IMR-90 (cell line): ENCODE results near the gene NOC2L. TPM values are rescaled to one million over a fixed set of nuclear protein-coding genes. Genes with fewer than 3 reads are reported as not detected.

ENCODE experiments used
- ATAC-seq: fragments of 200-7000 bp; cut with Tn5 transposase; 2 replicates; pipeline ENCODE4 v1.9.1; 2020; ENCODE audit warnings: low read depth, mild to moderate bottlenecking, moderate library complexity
- BruUV-seq: library from RNA; stranded (reverse); fragments of 400-500 nt; replicated peaks from 2 replicates; lab custom pipeline; 2021; lab: Mats Ljungman, UMichigan
- CTCF ChIA-PET: fragments of 300-600 bp; formaldehyde crosslinking; extraction: SDS; loops from one replicate; lab custom pipeline; 2021; ENCODE audit warnings: antibody characterized with exemption; lab: Yijun Ruan, JAX
- POLR2A ChIA-PET: fragments of 300-600 bp; sonication (Branson Sonifier 250); formaldehyde crosslinking; loops from one replicate; lab custom pipeline; 2022; ENCODE audit warnings: antibody characterized with exemption; ENCODE audit not compliant: unreplicated experiment; lab: Charles Lee
- DNase-seq: peaks from one replicate; pipeline ENCODE4 v3.0.0; 2013
- H2AFZ ChIP-seq: replicated peaks from 2 replicates; pipeline ENCODE3; 2013; ENCODE audit warnings: low read length, mild to moderate bottlenecking; ENCODE audit not compliant: poor library complexity
- H2AK5ac ChIP-seq: 2 replicates; pipeline ENCODE4 v1.6.1; 2013; ENCODE audit warnings: low read depth, low read length, inconsistent platforms
- H2AK9ac ChIP-seq: replicated peaks from 2 replicates; pipeline ENCODE3; 2013; ENCODE audit warnings: mild to moderate bottlenecking, low read depth, low read length, moderate library complexity; ENCODE audit not compliant: poor library complexity
- H2BK120ac ChIP-seq: 2 replicates; pipeline ENCODE4 v1.6.1; 2013; ENCODE audit warnings: low read depth, low read length, inconsistent platforms
- H2BK15ac ChIP-seq: 3 replicates; pipeline ENCODE4 v1.6.1; 2013; ENCODE audit warnings: low read depth, low read length, inconsistent platforms
- H2BK20ac ChIP-seq: 2 replicates; pipeline ENCODE4 v1.6.1; 2013; ENCODE audit warnings: low read depth, mild to moderate bottlenecking, inconsistent platforms, low read length, moderate library complexity
- H2BK5ac ChIP-seq: 2 replicates; pipeline ENCODE4 v1.6.1; 2013; ENCODE audit warnings: mild to moderate bottlenecking, low read depth, low read length, inconsistent platforms; ENCODE audit not compliant: poor library complexity, severe bottlenecking
- H3K14ac ChIP-seq: replicated peaks from 2 replicates; pipeline ENCODE4 v1.6.1; 2013; ENCODE audit warnings: low read depth, low read length, inconsistent platforms
- H3K18ac ChIP-seq: 2 replicates; pipeline ENCODE4 v1.6.1; 2013; ENCODE audit warnings: low read depth, low read length, control low read depth
- H3K23ac ChIP-seq: 2 replicates; pipeline ENCODE4 v1.6.1; 2013; ENCODE audit warnings: low read depth, low read length, inconsistent platforms
- H3K27ac ChIP-seq: 2 replicates; pipeline ENCODE4 v1.5.1; 2013; ENCODE audit warnings: mild to moderate bottlenecking, control low read depth, low read length; ENCODE audit not compliant: insufficient read depth
- H3K27me3 ChIP-seq: 2 replicates; pipeline ENCODE4 v1.6.1; 2013; ENCODE audit warnings: low read length; ENCODE audit not compliant: control insufficient read depth, insufficient read depth
- H3K36me3 ChIP-seq: 2 replicates; pipeline ENCODE4 v1.6.1; 2013; ENCODE audit warnings: low read length, mixed read lengths; ENCODE audit not compliant: control insufficient read depth, insufficient read depth
- H3K4ac ChIP-seq: 2 replicates; pipeline ENCODE4 v1.6.1; 2013; ENCODE audit warnings: low read depth, low read length, inconsistent platforms
- H3K4me1 ChIP-seq: 2 replicates; pipeline ENCODE4 v1.6.1; 2013; ENCODE audit warnings: low read length, mixed read lengths; ENCODE audit not compliant: control insufficient read depth, insufficient read depth
- H3K4me2 ChIP-seq: 2 replicates; pipeline ENCODE4 v1.6.1; 2013; ENCODE audit warnings: low read depth, mild to moderate bottlenecking, control low read depth, low read length, moderate library complexity
- H3K4me3 ChIP-seq: 2 replicates; pipeline ENCODE4 v1.5.1; 2013; ENCODE audit warnings: low read depth, mild to moderate bottlenecking, control low read depth, low read length, moderate library complexity; ENCODE audit not compliant: insufficient read depth
- H3K56ac ChIP-seq: 2 replicates; pipeline ENCODE4 v1.6.1; 2013; ENCODE audit warnings: low read length, inconsistent platforms; ENCODE audit not compliant: insufficient read depth; ENCODE audit errors: extremely low read depth
- H3K79me1 ChIP-seq, 2 experiments: 2 replicates each; pipeline ENCODE4 v1.6.1; 2013; ENCODE audit warnings: low read length in 2 of 2, inconsistent platforms in 1 of 2, low read depth in 1 of 2
- H3K9ac ChIP-seq: 2 replicates; pipeline ENCODE4 v1.6.1; 2013; ENCODE audit warnings: low read depth, low read length, control low read depth
- H3K9me1 ChIP-seq: 2 replicates; pipeline ENCODE4 v1.6.1; 2013; ENCODE audit warnings: low read length, inconsistent platforms; ENCODE audit not compliant: insufficient read depth
- H3K9me3 ChIP-seq: 2 replicates; pipeline ENCODE4 v1.6.1; 2013; ENCODE audit warnings: low read length; ENCODE audit not compliant: control insufficient read depth, insufficient read depth
- H4K20me1 ChIP-seq: 2 replicates; pipeline ENCODE4 v1.6.1; 2013; ENCODE audit warnings: low read length, inconsistent platforms; ENCODE audit not compliant: insufficient read depth
- H4K5ac ChIP-seq: 2 replicates; pipeline ENCODE4 v1.6.1; 2013; ENCODE audit warnings: mild to moderate bottlenecking, low read depth, low read length, control low read depth
- H4K8ac ChIP-seq, 2 experiments: 2 replicates each; pipeline ENCODE4 v1.6.1; 2013; ENCODE audit warnings: low read depth in 2 of 2, low read length in 2 of 2, control low read depth in 1 of 2, inconsistent platforms in 1 of 2
- H4K91ac ChIP-seq: 2 replicates; pipeline ENCODE4 v1.6.1; 2013; ENCODE audit warnings: low read depth, low read length, inconsistent platforms; ENCODE audit not compliant: insufficient read depth
- BHLHE40 ChIP-seq: fragments of 150-350 bp; IDR thresholded peaks from 2 replicates; pipeline ENCODE4 v1.6.1; 2016; ENCODE audit warnings: mild to moderate bottlenecking, low read depth, low read length
- CEBPB ChIP-seq: IDR thresholded peaks from 2 replicates; pipeline ENCODE4 v1.6.1; 2012; ENCODE audit warnings: low read depth, low read length, improper control_type of control experiment
- CHD1 ChIP-seq: IDR thresholded peaks from 2 replicates; pipeline ENCODE4 v1.6.1; 2012; ENCODE audit warnings: low read depth, low read length, improper control_type of control experiment
- FOS ChIP-seq: fragments of 150-350 bp; IDR thresholded peaks from 2 replicates; pipeline ENCODE4 v1.6.1; 2016; ENCODE audit warnings: low read depth, low read length
- MAFK ChIP-seq: IDR thresholded peaks from 2 replicates; pipeline ENCODE4 v1.6.1; 2012; ENCODE audit warnings: low read depth, low read length, improper control_type of control experiment
- MAZ ChIP-seq: IDR thresholded peaks from 2 replicates; pipeline ENCODE4 v1.6.1; 2012; ENCODE audit warnings: low read depth, mild to moderate bottlenecking, low read length, improper control_type of control experiment, moderate library complexity, borderline replicate concordance
- MXI1 ChIP-seq: IDR thresholded peaks from 2 replicates; pipeline ENCODE4 v1.6.1; 2012; ENCODE audit warnings: low read depth, mild to moderate bottlenecking, low read length, moderate library complexity, borderline replicate concordance
- NFE2L2 ChIP-seq: fragments of 150-350 bp; IDR thresholded peaks from 2 replicates; pipeline ENCODE4 v1.6.1; 2016; ENCODE audit warnings: low read depth, mild to moderate bottlenecking, low read length
- POLR2A ChIP-seq: IDR thresholded peaks from 2 replicates; pipeline ENCODE4 v1.6.1; 2012; ENCODE audit warnings: mild to moderate bottlenecking, low read depth, low read length
- RAD21 ChIP-seq: IDR thresholded peaks from 2 replicates; pipeline ENCODE4 v1.6.1; 2012; ENCODE audit warnings: low read length, improper control_type of control experiment
- RCOR1 ChIP-seq: IDR thresholded peaks from 2 replicates; pipeline ENCODE4 v1.6.1; 2012; ENCODE audit warnings: mild to moderate bottlenecking, low read length, improper control_type of control experiment; ENCODE audit not compliant: insufficient replicate concordance
- RFX5 ChIP-seq: IDR thresholded peaks from 2 replicates; pipeline ENCODE4 v1.8.0; 2012; ENCODE audit warnings: low read depth, mild to moderate bottlenecking, low read length, moderate library complexity
- SMC3 ChIP-seq: fragments of 150-350 bp; IDR thresholded peaks from 2 replicates; pipeline ENCODE4 v1.6.1; 2016; ENCODE audit warnings: low read depth, mild to moderate bottlenecking, antibody characterized with exemption, low read length, moderate library complexity
- WGBS, 2 experiments: methylation state at CpG; one replicate each; pipeline versions ENCODE4 v1.1.5 to v1.1.7; 2013; ENCODE audit warnings: missing lambda C conversion rate in 2 of 2; ENCODE audit not compliant: insufficient read length in 1 of 2; ENCODE audit errors: extremely low coverage in 2 of 2; 5-methylcytosine and 5-hydroxymethylcytosine counted together
- dilution Hi-C: fragments of 300-500 bp; cut with HindIII; formaldehyde crosslinking; loops from one replicate; pipeline ENCODE4 v1.14.3; 2018; ENCODE audit warnings: low sequenced_read_pairs; ENCODE audit not compliant: unreplicated experiment
- in situ Hi-C: fragments of 300-500 bp; cut with MboI; formaldehyde crosslinking; loops from 3 replicates; pipeline ENCODE4 v1.14.3; 2019; ENCODE audit warnings: low sequenced_read_pairs, inconsistent platforms, mixed read lengths
- intact Hi-C: fragments of 100-400 bp; cut with micrococcal nuclease; formaldehyde crosslinking; loops from 2 replicates; pipeline ENCODE4 v1.10.0; 2022
- polyA plus RNA-seq, 3 experiments: library from polyadenylated mRNA; depleted of rRNA; stranded (reverse); fragments of >200 nt; gene quantifications; 2 replicates each; pipeline ENCODE4 v1.2.3, GENCODE V29; 2012; ENCODE audit warnings: low replicate concordance in 1 of 3
- total RNA-seq: library from RNA; depleted of rRNA; stranded (reverse); fragments of >200 nt; gene quantifications from 2 replicates; pipeline ENCODE4 v1.2.3, GENCODE V29; 2012
- TF ChIP-seq, protein P1 (sequence below): fragments of 150-350 bp; IDR thresholded peaks from 2 replicates; pipeline ENCODE4 v1.6.1; 2017; ENCODE audit warnings: mild to moderate bottlenecking, antibody characterized with exemption, low read length, low read depth
- TF ChIP-seq, protein P2 (sequence below): fragments of 150-350 bp; IDR thresholded peaks from 2 replicates; pipeline ENCODE4 v1.6.1; 2016; ENCODE audit warnings: low read depth, mild to moderate bottlenecking, low read length, moderate library complexity, borderline replicate concordance
- TF ChIP-seq, protein P3 (sequence below): conservative IDR thresholded peaks from 2 replicates; pipeline ENCODE4 v1.5.1; 2012; ENCODE audit warnings: mild to moderate bottlenecking, low read depth, low read length, improper control_type of control experiment

The NOC2L gene
- total and polyA plus RNA-seq, 2 of the 4 experiments (the other 2 are of a cell fraction), result 74.2 to 106 TPM

DNA sequence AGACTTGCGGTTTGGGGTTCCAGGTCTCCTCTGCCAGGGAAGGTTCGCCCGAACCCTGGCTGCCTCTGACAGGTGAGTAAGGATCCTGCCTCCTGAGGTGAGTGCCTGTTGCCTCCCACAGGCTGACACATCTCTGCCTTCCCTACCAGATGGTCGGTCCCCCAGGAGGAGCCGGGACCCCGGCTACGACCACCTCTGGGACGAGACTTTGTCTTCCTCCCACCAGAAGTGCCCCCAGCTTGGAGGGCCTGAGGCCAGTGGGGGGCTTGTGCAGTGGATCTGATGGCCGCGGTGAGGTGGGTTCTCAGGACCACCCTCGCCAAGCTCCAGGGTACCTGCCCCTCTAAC is 15.2 kb upstream of the NOC2L start:
- intact Hi-C loops, result no loop called here
- Histone ChIP-seq H2BK5ac (no peak overlapping the region), H4K5ac (no peak overlapping the region)

More for the DNA sequence above, 15.2 kb upstream of the NOC2L start:
- H3K4me3 ChIP-seq, result no peak overlapping the region
- H3K18ac ChIP-seq, result no peak overlapping the region
- H2AK9ac ChIP-seq, result no peak overlapping the region
- TF ChIP-seq RCOR1 (no peak), MAFK (no peak), FOS (no peak), CEBPB (no peak), RAD21 (no peak), POLR2A (no peak), BHLHE40 (no peak), SMC3 (no peak), RFX5 (no peak), NFE2L2 (no peak), CHD1 (no peak), MAZ (no peak), MXI1 (no peak)
- TF ChIP-seq, protein P1, sequence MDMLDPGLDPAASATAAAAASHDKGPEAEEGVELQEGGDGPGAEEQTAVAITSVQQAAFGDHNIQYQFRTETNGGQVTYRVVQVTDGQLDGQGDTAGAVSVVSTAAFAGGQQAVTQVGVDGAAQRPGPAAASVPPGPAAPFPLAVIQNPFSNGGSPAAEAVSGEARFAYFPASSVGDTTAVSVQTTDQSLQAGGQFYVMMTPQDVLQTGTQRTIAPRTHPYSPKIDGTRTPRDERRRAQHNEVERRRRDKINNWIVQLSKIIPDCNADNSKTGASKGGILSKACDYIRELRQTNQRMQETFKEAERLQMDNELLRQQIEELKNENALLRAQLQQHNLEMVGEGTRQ, result no peak
- TF ChIP-seq, protein P2, sequence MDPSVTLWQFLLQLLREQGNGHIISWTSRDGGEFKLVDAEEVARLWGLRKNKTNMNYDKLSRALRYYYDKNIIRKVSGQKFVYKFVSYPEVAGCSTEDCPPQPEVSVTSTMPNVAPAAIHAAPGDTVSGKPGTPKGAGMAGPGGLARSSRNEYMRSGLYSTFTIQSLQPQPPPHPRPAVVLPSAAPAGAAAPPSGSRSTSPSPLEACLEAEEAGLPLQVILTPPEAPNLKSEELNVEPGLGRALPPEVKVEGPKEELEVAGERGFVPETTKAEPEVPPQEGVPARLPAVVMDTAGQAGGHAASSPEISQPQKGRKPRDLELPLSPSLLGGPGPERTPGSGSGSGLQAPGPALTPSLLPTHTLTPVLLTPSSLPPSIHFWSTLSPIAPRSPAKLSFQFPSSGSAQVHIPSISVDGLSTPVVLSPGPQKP, result no peak
- TF ChIP-seq, protein P3, sequence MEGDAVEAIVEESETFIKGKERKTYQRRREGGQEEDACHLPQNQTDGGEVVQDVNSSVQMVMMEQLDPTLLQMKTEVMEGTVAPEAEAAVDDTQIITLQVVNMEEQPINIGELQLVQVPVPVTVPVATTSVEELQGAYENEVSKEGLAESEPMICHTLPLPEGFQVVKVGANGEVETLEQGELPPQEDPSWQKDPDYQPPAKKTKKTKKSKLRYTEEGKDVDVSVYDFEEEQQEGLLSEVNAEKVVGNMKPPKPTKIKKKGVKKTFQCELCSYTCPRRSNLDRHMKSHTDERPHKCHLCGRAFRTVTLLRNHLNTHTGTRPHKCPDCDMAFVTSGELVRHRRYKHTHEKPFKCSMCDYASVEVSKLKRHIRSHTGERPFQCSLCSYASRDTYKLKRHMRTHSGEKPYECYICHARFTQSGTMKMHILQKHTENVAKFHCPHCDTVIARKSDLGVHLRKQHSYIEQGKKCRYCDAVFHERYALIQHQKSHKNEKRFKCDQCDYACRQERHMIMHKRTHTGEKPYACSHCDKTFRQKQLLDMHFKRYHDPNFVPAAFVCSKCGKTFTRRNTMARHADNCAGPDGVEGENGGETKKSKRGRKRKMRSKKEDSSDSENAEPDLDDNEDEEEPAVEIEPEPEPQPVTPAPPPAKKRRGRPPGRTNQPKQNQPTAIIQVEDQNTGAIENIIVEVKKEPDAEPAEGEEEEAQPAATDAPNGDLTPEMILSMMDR, result no peak
- peaks cover 5% of the 10 kb centered on the region; the same call in 1 of the 2 replicates for H3K9me1 ChIP-seq
- no peak overlapping the region for H2AK5ac ChIP-seq
- no peak overlapping the region for H3K27ac ChIP-seq
- dilution Hi-C loops, result no loop called here
- H3K56ac ChIP-seq, result no peak overlapping the region
- no peaks in the 10 kb centered on the region for H3K9me3 ChIP-seq
- no peak overlapping the region for H3K23ac ChIP-seq
- no peak overlapping the region for H3K4ac ChIP-seq
- no peak overlapping the region for H2AFZ ChIP-seq
- in situ Hi-C loops, result no loop called here
- no TSS peak for BruUV-seq
- no peak for DNase-seq
- POLR2A ChIA-PET, result no interaction called here
- H4K8ac ChIP-seq, result no peak overlapping the region
- H2BK120ac ChIP-seq, result no peak overlapping the region
- H2BK20ac ChIP-seq, result no peak overlapping the region
- H4K91ac ChIP-seq, result no peak overlapping the region
- H2BK15ac ChIP-seq, result no peak overlapping the region
- H3K14ac ChIP-seq, result no peak overlapping the region
- CTCF ChIA-PET, result no interaction called here
- no peaks in the 10 kb centered on the region for H3K36me3 ChIP-seq
- H3K4me2 ChIP-seq, result no peak overlapping the region
- 0 out of 2 replicates have a peak, but pooled peaks cover 2% of the 10 kb centered on the region for H3K4me1 ChIP-seq
- H3K27me3 ChIP-seq, result peaks cover 5% of the 10 kb centered on the region; the same call in 1 of the 2 replicates
- 100% methylated on average over 2 of the region's 11 CpGs; no CpG with 5 or more reads in 1 of the 2 experiments for WGBS, 2 experiments
- H3K79me1 ChIP-seq, result no peaks in the 10 kb centered on the region
- no peak overlapping the region for H3K9ac ChIP-seq
- ATAC-seq, result no peak
- H4K20me1 ChIP-seq, result no peaks in the 10 kb centered on the region; the same call in 1 of the 2 replicates
